HG03175 (cell line): ENCODE measurements around the gene RNU6-8.

Source experiments
- ATAC-seq: cut with Tn5 transposase; IDR thresholded peaks from one replicate; pipeline ENCODE4 v1.9.1; 2021; ENCODE audit warnings: mild to moderate bottlenecking, moderate library complexity; ENCODE audit not compliant: unreplicated experiment

RNU6-8 gene

DNA sequence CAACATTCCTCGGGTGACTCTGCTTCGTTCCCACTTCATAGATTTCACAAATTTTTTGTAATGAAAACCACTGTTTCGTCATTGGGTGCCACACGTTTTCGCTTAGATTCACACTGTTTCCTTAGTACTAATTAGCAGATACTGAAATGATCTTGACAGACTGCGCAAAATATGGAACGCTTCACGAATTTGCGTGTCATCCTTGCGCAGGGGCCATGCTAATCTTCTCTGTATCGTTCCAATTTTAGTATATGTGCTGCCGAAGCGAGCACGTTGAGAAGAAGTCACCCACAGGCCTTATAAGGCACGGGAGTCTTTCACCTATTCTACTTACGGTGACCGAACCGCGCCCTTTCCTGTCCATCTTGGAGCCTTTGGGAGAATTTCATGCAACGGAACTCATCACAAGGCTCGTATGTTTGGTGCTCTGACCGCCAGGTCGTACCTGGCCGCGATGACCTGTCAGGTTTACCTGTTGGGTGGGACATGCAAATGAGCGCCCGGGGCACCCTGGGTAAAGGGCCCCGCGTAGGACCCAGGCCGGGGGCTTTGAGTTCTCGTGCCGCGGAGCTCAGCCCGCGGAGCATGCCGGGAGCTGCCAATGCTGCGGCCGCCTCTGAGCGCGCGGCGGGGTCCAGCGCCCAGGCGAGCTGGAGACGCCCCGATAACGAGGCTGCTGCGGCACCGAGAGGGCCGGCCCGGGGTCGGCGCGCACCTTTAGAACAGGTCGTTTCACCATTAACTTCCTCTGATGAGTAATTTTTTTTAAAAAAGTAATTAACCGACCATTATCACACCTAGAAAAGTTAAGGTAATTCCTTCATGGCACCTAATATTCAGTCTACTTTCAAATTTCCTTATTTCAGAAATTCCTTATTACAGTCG lies at the start of gene RNU6-8:
RNU6-8 (minus strand) TSS at position 272 of the 885 bp plus-strand sequence.
- peak; percentile 57 for ATAC-seq

DNA sequence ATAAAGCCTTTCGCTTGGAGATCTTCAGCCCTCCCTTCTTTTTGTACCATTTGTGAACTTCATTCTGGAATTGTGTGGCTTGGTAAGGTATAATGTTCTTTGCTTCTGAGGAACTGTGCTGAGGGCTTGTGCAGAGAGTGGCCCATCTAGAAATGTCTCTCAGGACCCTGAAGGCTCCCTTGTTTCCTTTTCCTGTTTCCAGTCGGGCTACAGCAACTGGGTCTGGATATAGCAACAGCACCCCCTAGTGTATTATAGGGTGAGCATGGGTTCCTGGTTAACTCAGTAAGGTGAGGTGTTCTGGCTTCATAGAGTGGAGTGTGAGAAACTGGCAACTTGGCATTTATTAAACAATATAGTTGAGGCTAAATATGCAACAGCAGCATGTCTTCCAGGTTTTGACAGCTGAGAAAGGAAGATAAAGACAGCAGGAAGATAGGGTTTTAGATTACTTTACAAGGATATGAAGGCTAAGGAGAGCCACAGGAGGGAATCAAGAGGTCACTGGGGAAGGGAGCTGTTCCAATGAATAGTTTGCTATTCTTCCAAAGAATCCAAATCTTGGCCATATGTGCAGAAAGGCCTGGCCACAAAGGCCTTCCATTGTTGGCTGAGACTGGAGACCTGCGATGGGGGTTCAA lies 49.1 kb upstream of the RNU6-8 start:
- peak; percentile 82 for ATAC-seq

DNA sequence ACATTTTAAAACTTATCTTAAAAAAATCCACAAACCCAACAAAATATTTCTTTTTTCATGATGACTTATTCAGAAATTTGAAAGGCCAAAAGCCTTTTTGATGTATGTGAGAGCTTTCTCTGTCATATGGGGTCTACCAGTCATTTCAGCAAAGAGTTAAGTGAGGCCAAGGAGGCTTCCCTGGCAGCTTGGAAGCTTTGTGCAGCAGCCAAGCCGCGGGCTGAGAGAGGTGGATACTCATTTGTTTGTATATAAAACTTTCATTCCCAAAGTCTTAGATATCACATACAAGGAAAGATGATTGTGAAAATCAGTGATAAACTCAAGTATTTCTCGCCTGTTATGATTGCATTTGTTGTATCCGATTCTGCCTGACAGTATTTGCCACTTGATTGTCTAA lies 48.5 kb upstream of the RNU6-8 start:
- ATAC-seq, result no peak

DNA sequence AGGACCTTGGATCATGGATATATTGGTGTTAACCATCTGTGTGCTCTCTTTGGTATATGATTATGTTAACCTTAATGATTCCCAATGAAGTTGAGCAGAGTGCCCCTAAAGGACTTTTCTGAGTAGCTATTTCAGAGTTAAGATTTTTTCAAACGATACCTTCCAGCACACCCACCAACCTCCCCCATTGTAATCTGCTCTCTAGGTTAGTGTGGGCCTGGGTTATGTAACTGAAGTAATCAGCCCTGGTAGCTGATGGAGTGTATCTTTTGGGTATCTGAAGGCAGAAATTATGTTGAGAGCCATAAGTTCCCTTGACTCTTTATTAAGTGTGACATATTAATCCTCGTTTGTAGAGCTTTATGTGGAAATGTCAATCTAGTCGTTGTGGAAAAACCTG lies 47.6 kb upstream of the RNU6-8 start:
- no peak for ATAC-seq

DNA sequence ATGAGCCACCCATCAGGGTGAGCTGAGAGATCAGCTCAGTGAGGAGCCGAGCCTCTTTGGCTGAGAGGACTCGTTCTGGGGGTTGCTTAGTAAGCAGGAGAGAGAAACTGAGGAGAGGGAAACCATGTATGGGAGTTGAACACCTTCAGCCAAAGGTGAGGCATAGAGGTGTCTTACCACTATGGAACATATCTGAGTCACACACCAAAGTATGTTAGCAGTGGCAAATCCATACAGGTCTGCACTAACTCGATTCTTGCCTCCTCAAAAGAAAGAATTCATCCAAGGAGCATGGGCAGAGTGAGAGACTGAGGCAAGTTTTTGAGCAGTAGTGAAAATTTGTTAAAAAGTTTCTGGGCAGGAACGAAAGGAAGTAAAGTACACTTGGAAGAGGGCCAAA lies 46.7 kb upstream of the RNU6-8 start:
- ATAC-seq, result no peak

DNA sequence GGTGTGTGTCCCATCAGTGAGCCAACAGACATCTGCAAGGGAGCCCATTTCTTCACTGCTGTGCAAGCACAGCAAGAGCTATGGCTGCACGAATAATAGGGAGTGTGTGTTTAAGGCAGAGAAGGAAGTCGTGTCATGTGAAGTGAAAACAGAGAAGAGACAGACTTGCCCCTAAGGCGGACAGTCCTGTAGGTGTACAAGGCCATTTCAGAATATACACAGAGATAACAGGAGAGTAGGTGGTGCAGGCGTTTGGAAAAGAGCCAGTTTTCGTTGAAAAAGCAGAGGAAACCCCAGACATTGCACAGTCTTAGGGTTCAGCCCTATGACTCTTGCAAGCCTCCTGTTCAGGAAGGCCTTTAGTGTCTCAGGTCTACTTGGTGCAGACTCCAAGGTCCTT lies 46.3 kb upstream of the RNU6-8 start:
- no peak for ATAC-seq

DNA sequence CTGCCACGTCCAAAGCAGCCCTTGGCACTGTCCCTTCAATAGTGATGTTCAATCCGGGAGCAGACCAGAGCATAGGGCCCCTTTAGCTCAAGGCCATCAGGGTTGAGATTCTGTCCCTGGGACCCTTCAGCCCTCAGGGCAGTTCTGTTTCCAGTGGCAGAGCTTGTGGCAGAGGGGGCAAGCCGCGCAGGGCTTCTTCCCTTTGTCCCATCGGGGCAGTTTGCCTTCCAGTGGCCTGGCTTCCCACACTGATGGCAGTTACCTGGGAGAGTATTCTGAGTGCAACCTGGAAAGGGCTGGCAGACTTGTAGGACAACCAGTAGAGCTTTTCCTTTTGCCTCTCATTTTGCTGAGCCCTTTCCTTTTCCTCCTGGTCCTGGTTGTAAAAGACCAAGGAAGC lies 43.7 kb upstream of the RNU6-8 start:
- no peak for ATAC-seq

DNA sequence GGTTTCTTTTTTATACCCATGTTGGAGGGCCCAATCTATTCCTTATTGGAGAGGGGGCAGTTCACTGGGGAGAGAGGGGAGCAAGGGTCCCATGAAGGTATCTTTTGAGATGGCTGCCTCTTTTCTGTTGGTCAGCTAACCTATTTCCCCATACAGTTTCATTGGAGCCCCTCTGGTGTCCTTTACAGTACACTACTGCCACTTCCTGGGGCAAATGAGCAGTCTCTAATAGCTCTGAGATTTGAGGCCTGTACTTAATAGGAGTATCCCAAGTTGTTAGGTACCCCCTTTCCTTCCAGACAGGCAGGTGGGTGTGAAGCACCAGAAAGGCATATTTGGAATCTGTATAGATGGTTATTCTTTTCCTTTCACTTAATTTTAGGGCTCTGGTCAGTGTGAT lies 41.3 kb upstream of the RNU6-8 start:
- ATAC-seq, result no peak

DNA sequence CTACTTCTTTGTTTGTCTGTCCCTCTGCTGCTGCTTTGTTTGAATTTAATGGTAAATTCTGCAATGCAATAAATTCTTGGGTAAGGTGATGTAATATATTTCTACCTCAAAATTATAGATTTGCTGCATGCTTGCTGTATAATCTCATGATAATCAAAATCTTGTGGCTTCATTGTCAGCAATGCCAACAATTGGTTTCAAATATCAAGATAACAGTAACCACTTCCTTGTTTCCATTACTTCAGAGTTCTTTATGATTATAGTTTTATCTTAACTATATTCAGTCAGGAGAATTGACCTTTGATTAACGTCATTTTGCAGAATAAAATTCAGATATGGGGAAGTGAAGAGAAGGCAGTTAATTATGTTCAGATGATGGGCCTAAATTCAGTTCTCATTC lies 30.2 kb upstream of the RNU6-8 start:
- no peak for ATAC-seq

DNA sequence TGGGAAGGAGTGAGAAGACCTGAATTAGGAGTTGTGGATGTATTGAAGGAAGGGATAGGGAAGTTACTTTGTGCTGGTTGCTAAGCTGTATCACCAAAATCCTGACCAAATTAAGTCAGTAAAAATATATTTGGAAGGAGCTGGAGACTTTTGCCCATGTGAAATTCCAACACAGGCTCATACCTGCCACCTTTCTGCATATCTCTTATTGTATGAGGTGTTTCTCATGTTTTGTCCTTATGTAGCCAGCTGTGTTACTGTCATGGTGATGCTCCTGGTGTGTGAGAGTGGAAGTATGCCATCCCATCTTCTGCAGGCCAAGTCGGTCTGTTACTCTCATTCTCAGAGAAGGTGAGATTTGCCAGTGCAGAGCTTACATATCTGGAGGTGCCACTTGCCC lies 29.4 kb upstream of the RNU6-8 start:
- no peak for ATAC-seq

DNA sequence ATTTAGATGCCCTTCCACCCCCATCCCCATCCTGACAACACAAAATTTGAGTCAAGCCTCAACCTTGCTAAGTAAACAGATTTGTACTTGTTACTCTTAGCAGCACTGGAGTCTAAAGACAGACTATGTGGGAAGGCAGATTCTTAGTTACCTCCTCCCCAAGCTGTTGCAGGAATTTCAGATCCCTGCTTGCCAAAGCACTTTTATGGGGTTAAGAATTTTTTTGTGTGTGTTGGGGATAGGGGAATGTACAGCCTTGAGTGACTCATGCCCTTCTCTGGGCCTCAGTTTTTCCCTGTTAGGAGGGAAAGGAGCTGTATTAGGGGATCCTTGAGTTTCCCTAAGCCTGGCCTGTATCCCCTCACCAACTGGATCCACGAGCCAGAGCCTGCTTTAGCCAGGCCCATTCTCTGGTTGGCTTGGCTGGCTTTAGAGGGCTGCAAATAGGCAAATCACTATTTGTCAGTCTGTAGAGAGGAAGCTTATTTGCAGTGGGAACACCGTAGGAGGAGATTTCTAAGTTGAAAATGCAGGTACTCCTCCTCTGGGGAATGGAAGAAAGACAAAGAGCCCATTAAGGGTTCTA lies 27.7 kb upstream of the RNU6-8 start:
- ATAC-seq, result no peak

DNA sequence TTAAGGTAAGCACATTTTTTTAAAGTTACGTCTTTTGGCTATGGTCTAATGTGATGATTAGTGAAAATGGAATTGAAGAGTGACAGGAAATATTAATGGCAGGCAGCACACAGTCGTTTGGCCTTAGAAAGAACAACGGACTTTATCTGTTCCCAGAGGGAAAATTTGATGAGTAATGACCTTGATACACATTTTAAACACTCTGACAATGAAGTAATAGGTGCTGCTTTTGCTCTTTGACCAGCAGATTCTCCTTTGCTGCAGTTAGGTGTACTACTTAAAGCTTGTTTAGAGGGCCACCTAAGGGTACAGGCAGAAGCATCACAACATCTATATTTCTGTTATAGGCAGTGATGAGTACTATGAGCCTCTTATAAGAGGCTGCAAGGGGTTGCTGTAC lies 27.1 kb upstream of the RNU6-8 start:
- ATAC-seq, result no peak

DNA sequence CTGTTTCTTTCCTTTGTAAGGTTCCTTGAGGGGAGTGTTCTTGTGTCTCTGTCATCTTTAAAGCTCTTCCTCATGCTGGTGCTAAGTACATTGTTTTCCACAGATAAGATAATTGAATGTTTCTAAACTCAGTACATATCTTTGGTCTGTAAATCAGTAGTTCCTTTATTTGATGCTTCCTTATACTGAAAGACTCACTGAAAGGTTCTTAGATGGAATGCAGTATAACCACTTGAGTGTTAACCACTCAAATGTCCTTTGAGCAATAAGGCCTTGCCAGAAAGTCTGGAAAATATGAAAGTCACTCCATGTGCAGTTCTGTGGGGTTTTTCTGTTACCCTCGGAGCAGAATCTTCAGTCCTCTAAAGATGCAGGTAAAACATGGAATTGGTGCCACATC lies 23.0 kb upstream of the RNU6-8 start:
- no peak for ATAC-seq

DNA sequence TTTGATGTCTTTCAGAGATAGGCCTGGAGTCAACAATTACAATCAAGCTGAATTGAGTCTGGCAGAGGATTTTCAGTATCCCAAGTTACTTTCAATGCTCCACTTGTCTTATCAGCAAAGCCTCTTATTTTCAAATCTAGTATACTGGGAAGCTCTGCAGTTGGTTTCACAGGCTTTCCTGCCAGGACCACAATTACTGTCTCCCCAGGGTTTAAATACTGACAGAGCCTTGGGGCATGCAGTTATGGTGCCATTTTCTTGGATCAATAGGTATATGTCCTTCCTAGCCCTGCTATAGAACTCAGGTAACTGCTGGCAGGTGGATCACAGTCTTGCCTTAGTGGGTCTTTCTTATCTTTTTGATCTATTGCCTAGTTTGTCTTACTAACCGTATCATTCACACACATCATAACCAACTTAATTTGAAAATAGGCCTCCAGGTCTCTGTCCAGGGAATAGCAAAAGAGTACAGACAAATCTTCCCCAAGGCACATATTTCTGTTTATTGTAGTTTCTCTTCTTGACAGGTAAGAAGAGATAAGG lies 22.4 kb upstream of the RNU6-8 start:
- ATAC-seq, result no peak

DNA sequence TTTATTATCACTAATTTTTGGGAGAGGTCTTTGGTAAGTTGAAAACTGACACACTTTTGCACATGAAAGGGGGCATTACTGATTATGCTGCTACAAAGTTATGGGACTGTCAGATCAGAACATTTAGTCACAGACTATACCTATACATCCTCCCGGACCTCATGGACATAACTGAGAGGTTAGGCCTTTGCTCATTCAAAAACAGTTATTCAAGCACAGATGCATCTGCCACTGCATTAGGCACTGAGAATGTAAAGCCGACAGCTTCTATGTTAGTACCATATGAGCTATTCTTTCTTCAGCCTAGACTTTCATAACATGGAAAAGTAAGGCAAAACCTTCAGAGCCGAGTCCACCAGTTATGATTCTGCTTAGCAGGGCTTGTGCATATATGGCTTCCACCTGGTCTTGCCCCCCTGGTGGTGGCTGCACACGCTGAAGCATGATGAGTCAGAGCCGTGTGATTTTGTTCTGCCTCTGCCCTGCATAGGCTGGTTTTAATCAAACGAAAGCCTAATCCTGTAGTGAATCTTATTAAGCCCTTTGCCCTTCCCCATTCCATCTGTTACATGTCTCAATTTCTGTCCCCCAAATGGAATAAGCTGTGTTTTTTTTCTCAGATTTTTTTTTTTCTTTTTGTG lies 21.8 kb upstream of the RNU6-8 start:
- ATAC-seq, result no peak

DNA sequence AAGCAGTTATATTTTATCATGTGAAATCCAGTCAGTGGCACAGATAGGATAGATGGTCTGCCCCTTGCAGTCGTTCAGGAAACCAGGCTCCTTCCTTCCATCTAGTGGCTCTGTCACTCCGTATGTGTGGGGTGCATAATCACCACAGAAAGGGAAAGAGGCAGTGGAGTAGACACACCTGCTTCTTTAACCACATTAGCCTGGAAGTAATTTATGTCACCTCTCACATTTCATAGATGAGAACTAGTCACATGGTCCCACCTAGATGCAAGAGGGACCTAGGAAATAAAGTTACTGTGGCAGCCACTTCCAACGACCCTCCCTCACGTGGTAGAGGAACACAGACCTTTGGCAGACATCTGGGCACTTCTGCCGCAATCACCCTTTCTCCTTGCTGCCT lies 14.2 kb upstream of the RNU6-8 start:
- no peak for ATAC-seq

DNA sequence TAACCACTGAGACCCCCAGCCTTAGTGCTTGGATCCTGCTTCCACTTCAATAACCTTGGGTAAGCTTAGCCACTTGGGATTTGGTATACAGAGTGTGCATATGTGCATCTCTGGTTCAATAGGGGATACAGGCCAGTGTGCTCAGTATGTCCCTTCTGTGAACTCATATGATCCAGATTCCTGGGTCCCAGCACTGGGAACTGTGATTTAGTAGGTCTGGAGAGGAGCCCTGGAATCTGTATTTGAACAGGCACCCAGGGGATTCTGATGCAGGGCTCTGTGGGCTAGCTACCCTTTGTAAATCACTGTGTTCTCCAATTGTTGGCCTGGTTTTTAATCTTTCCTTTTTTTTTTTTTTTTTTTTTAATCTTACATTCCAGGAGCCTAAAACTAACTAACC lies 9.8 kb upstream of the RNU6-8 start:
- ATAC-seq, result no peak

DNA sequence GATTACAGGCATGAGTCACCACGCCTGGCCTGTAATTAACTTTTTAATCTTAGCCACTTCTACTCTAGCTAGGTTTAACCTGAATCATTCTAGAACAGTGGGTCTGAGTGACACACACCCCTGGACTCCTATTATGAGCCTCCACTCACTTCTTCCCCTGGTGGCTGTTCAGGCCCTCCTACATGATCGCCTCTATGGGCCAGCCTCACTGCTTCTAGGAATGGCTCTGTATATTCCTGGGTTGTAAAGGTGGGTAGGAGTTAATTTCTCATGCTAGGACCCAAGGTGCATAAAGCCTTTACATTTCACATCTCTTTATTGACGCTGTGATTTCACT lies 8.0 kb upstream of the RNU6-8 start:
- no peak for ATAC-seq

DNA sequence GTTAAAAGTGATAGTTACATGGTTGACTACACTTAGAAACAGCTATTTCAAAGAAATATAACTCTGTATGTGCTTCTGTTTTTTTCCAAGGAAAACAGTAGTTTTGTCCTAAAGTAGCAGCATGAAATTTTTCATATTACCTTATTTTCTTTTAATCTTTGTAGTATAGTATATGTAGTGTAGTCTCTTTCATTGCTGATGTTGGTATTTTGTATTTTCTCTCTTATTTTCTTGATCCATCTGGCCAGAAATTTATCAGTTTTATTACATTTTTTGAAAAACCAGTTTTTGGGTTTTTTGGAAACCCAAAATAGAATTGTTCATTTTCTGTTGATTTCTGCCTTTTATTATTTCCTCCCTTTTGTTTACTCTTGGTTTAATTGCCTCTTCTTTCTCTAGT lies 6.4 kb upstream of the RNU6-8 start:
- ATAC-seq, result no peak

DNA sequence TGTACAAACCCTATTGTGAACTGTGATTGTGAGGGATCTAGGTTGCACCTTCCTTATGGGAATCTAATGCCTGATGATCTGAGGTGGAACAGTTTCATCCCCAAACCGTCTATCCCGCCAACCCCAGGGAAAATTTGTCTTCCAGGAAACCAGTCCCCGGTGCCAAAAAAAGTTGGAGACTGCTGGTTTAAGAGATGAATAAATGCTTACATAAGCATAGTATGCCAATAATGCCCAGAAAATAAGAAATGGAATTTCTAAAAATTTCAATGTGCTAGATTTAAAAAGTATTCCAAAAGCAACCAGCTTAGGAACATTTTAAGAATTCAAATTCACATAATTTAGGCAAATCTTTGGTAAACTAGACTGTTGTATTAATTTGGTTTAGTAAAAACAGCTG lies 5.4 kb upstream of the RNU6-8 start:
- ATAC-seq, result no peak

DNA sequence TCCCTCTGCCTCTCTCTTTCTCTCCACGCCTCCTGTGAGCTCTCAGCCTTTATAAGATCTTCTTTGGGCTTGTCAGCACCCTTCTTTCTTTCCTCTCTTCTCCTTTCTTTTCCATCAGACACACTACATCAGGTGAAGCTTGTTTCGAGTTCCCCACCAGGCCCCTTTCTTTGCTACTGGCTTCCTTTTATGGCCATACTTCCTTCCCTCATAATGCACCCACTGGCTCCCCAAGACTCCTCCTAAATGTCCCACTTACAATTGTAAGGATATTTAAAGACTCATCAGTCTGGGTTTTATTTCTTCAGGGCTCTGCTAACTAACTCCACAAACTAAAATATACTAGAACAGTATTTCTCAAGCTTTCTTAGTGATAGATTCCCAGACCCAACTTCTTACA lies 3.5 kb upstream of the RNU6-8 start:
- ATAC-seq, result no peak

DNA sequence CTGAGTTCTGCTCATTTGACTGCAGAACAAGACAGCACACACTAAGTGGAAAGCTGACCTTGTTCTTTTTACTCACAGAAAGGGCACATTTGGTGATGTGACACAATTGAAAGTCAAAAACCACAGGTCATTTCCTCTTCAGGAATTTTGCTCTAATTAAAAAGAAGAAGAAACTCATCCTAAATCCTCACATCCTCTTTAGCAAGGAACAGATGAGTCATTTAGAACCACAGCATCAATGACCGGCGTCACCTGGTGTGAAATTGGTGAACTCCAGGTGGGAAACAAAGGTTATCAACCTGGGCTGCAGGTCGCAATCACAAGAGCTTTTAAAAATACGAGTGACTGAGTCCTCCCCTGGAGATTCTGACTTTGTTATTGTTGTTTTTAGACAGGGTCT lies 2.9 kb upstream of the RNU6-8 start:
- no peak for ATAC-seq
